CD4-positive, alpha-beta T cell treated with Interleukin-6 at 100 ng/mL for 8 hours (primary cell): ENCODE results near the gene DUSP10.

Source experiments
- DNase-seq: peaks from one replicate; pipeline ENCODE4 v3.0.0-alpha.2; 2020; ENCODE audit warnings: mixed read lengths, low spot score

Gene DUSP10

DNA sequence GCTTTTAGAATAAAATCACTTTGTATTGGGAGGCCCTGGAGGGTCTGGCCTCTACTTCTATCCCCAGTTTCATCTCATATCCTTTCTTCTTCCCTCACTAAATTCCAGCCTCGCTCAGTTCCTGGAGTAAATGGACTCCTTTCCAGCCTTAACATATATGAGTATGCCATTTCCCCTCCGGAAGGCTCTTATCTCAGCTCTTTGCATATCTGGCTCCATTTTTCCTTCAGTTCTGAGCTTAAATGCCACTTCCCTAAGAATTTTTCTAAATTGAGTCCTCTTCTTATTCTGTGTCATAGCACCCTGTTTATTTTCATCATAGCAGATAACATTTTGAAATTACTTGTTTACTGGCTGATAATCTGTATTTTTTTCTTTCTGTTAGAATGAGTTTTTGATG is 20.2 kb upstream of the DUSP10 start:
- no peak for DNase-seq

DNA sequence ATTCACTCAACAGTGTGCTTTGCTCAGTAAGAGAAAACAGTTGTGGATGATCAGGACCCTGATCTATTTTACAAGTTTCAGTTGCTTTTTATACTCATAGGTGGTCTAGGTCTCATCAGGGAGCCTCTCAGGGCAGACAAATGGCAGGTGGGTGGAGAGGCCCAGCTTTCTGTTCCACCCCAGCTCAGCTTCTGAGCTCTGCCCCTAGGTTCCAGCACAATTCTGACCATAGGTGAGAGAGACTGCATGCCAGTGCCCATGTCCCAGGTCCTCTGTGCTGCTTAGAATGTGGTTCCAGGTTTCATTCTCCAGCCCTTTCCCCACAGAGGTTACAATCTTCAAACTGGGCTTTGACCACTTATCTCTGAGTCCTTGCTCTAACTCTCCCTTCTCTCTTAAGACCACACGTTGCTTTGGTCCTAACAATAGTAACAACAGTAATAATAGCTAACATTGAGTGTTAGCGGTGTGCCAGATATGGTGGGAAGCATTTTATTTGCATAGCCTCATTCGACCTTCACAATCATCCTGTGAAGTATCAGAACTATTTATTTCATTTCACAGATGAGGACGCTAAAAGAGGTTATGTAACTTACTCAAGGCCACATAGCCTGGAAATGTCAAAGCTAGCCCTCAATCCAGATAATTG is 19.6 kb upstream of the DUSP10 start:
- DNase-seq = no peak

DNA sequence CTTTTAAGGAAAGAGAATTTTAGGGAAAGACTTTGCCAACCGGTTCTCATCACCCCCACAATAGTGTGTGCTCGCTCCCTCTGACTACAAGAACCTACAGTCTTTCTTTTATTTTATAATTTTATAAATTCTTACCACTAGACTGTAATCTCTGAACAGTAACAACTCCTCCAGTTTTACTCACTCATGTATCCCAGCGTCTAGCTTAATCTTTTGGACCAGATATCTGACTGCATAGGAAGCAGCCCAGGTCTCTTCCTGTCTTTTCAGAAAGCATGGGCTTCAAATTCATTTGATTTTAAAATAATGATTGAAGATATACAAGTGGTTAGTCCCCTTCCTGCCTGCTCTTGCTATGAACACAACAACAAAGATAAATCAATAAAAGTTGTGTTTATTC is 19.0 kb upstream of the DUSP10 start:
- no peak for DNase-seq

DNA sequence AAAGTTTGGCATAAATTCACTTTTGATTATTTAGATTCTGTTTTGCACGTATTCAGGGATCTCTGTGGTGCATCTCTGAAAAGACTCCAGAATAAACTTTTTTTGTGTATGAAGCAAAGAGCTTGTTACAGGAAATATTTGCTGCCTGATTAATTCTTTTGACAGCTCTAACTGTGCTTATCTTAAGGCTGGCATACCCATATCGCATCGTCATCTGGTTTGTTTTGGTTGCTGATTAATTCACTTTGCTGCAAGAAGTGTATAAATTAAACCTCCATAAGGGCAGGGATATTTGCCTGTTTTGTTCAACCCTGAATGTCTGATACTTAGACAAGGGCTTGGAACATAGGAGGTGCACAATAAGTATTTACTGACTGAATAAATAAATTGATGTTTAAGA is 17.5 kb upstream of the DUSP10 start:
- no peak for DNase-seq

DNA sequence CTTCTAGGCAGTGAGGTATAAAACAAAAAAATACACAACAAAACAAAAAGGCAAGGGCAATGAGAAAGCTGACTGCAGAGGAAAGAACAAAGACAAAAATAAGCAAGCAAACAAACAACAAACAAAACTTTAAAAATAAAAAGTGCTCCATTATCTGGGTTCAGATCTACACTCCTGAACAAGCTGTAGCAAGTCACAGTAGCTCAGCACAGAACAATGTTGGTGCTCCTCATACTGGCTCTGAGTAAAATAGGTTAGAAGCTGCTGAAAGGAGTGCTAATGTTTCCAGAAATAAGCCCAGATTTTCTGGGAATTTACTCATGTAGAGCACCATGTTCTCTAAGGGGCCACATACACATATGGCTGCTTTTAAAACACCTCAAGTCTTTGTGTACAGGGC is 16.6 kb upstream of the DUSP10 start:
- no peak for DNase-seq

DNA sequence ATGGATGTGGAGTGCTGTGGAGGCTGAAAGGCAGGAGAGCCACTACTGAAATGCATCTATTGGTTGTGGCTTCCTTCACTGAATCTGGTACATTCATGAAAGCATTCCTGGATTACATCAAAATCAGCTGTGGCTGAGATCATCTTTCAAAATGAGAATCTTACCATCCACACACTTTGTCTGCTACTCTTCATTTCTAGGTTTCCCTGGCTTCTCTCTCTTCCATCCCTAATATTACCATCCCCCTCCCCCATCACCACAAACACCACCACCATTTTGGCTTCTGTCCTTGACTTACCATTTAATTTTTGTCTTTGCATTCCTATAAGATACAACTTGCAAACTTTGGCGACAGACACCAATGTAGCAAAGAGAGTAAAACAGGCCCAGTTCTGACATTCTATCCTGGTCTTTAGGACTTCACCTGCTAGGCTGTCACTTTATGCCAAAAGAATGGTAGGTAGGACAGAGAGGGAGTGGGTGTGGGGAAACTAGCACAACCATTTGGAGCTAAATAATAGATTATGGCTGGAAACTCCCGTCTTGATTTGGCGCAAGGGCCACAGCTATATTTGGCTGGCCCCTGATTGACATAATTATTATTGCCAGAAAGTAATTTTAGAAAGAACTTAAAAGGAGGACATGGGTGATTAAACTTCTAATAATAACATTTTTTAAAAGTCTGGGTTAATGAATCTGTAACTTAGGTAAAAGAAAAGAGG is 15.1 kb upstream of the DUSP10 start:
- DNase-seq = no peak

DNA sequence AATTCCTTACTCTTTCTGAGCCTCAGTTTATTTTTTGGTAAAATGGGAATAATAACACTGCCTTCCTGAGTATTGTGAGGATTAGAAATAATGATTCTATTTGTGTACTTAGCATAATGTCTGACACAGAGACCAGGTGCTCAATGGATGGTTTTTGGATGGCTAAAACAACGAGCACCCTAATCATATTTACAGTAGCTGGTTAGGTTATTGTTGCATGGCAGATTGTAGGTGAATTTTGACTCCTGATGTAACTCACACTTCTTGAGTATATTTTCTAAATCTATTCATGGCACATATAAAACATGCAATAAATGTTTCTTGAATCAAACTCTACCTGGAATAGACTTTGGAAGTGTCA is 11.9 kb upstream of the DUSP10 start:
- no peak for DNase-seq

DNA sequence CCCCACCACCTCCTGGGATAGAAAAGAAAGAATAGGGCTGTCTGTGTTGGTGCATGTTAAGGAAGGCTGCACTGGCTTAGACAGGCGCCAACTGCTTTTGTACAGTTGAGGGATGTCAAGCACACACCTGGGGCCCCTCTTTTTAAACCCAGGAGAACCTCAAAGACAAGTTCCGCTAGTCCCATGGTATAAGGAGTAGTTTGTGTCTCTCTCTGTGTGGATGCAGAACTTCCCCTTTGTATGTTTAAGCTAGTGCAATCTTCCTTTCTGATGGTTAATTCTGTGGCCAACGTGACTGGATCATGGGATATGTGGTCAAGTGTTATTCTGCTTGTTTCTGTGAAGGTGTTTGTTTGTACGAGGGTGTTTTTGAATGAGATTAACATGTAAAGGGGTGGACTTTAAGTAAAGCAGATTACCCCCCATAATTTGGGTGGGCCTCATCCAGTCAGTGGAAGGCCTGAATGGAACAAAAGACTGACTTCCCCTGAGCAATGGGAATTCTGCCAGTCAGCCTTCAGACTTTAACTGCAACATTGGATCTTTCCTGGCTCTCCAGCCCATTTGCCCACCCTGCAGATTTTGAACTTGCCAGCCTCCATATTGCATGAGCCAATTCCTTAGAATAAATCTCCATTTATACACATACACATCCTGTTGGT is 9.5 kb upstream of the DUSP10 start:
- no peak for DNase-seq

DNA sequence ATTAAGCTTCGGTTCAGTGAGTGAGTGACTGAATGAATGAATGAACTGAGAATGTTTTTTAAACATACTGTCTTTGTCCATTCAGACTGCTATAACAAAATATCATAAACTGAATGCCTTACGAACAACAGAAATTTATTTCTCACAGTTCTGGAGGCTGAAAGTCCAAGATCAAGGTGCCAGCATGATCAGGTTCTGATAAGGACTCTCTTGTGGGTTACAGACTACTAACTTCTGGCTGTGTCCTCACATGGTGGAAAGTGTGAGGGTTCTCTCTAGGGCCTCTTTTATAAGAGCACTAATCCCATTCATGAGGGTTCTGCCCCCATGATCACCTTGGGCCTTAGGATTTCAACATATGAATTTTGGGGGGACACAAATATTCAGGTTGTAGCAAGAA is 7.1 kb upstream of the DUSP10 start:
- DNase-seq = no peak

DNA sequence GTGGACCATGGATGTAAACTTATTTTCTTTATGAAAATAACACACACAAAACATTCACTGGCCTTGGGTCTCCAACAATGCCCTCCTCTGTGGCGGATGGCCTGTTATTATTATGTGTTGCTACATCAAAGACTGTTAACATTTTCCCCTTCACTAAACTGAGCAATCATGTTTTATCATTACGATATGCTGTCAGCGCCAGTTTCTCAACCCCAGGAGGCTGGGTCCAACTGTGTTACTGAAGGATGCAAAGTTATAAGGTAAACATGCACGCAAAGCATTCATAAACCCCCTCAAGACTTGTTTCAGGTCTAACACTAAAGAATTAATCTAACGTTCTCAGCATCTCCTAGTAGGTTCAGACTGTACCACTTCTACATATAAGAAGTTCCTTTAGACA is 6.0 kb upstream of the DUSP10 start:
- no peak for DNase-seq

DNA sequence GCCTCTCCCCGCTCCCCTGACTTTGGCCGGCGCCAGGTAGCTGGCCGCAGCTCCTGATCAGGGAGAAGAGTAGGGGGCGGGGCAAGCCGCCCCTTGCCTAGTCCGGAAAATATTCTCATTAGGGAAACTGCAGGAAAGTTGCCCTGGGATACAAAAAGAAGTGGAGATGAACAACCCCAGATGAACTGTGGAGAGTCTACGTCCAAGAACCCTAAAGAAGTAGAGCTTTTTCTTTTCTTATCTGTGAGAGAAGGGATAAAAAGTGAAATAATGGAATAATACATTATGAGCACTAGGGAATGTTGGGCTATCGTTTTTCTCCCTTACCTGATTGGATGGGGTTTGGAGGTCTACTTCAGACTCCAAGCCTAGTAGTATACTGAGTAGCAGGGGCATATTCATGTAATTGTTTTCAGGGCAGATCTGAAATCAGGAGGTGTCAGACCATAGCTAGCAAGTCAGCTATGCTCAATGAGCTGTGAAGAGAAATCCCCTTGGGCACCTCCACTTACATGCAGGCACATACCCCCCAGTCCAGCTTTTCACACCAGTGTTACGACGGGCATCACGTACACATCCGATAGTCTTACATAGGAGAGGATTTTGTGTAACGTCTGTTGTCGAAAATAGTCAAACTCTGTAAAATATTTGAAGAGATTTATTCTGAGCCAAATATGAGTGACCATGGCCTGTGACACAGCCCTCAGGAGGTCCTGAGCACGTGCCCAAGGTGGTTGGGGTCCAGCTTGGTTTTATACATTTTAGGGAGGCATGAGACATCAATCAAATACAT is 1.7 kb upstream of the DUSP10 start:
- no peak for DNase-seq

DNA sequence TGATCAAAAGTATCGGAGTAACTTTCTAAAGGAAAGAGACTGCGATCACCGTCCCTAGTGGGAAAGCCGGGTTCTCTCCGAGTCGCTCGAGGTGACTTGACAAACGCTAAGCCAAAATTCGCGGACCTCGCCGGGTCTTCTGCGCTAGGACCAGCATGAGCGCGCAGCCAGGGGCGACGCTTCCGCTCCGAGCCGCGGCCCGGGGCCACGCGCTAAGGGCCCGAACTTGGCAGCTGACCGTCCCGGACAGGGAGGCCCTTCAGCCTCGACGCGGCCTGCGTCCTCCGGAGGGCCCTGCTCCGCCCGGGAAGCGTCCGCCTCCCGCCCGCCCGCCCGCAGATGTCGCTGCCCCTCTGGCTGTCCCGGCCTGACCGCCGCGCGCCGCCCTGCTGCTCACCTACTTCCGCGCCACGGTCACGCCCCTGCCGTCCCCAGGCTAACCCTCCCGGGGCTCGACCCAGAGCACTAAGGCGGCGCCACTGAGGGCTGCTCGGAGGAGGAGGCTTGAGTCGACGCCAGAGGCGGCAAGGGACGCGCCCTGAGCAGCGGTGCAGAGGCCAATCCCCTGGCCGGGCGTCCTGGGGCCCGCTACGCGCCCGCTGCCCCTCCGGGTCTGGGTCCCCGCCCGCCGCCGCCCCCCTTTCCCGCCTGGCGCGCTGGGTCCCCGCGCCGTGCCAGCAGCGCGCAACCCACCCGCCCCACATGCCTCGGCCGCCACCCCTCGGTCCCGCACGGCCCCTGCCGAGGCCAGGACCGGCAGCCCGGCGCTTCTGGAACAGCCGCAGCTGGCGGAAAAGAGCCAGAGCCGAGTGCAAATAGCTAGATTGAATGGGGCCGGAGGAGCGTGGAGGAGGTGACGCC is 896 bp upstream of the DUSP10 start:
- peak; percentile 74 for DNase-seq

DNA sequence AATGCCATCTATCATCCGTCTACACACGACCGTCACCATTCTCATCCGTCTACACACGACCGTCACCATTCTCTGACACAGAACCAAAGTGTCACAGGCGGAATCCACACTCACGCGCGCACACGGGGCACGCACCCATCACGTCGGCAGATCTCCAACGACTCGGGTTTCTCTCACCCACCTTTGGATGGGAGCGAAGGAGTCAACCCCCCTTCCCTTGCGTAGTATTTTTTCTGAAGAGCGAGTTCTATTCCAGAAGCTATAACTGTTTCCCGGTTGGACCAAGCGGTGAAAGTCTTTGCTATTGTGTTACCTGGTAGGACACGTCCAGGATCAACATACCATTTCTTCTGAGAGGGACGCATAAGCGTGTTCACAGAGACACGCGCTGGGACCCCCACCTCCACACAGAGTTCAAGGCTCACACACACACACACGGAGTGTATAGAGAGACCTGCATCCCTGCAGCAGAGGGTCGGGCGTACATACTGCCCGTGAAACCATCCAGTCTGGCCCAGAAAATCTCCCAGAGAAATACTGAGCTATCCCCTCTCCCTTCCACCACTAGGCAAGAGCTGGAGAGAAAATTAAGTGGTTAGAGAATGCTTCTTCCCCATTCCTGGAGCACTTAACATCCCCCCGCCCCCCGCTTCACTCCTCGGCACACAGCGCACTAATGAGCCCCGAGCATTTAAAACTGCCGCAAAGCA is 741 bp downstream of the DUSP10 start:
- peak; percentile 23 for DNase-seq

DNA sequence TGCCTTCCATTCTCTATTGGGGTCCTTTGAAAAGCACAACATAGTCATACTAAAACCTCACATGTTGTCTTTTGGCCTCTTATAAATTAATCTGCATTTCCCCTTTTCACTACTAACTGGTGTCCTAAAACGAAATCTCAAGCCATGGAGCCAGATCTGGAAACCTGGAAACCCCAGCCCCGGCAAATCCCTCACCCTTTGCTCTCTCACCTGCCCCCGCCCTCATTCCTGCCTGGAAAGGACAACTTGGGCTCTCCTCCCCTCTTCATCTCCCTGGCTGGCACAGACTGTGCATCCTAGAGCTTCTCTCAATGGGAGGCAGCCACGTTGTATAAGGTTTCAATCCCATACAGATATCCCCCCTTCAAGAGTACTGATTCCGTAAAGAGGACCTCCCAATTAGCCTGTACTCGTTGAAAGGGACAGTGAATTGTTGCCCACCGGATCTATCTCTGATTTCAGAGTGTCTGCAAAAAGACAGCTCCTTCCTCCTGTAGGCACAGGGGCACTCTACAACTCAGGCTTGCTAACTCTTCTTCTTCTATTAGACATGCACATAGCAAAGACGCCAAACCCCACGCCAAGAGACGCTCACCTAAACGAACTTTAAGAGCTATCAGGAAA is 1.4 kb downstream of the DUSP10 start:
- DNase-seq = no peak

DNA sequence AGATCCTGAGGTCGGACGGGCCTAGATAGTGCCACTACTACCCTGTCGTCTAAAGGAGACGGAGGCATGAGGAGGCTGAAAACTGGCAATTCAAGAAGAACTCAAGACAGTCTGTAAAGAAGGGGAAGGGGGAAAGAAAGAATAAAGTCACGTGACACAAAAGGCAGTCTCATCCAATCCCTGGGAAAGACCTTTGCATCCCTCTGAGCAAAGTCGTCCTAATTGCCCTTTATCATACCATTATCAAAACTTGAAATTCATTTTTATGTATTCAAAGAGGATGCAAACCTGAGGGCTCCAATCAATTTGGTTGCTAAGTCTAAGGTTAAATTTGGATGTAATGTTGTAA is 2.2 kb downstream of the DUSP10 start:
- DNase-seq = no peak

DNA sequence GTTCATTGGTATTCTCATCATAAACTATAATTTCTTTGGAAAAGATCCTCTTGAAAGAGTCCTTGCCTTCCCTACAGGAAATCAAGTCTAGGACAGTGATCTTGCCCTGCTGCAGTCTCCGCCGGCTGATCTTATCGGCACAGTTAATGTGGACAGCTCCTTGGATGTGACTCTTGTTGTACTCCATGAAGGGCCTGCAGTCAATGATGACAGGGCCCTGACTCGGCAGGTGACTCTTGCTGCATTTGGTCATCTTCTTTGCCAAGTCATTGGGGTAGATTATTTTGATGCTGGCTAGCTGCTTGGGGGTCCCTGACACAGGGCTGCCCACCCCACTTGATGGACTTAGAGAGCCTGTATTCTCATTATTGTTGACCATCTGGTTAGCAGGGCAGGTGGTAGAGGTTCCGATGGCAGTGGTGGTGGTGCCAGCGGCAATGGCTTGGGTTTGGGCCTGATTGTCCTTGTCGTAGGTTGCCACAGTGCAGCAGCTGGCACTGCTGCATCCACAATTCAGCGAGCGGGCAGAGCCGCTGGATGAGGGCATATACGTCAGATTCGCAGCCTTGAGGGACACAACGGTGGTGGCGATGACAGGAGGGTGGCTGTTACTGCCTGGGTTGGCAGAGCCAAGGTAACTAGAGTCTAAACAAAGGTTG is 2.7 kb downstream of the DUSP10 start:
- no peak for DNase-seq

DNA sequence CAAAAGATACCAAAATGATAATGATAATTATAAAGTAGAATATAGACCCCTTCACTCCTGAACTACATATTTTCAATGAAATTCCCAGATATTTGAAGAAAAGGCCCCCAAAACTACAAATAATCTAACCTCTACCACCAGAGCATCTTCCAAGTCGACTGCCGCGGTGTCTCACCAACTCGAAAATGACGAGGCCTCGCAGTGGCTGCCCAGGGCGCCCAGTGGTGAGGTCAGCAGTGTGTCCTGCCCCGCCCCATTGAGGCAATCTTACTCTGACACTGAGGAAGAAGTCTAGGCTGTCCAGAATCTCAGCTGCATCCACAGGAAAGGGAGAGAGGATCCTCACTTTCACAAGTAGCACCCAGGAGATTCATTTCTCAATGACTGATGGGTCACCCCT is 5.2 kb downstream of the DUSP10 start:
- no peak for DNase-seq

DNA sequence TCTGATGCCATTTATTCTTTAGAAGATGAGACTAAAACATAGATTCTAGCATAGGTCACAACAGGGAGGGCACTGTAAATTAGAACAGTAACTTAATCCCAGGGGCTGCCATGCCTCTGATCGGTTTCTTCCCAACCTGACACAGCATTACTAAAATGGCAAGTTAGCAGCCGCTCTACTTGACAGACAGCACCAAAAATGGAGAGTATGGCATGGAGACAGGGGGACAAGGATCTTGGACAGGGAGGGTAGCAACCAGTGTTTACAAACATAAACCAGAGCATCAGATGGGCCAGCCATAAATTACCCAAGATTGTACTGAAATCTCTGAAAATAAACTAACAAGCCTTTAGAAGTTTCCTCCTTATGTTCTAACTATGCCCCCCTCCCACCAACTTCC is 5.9 kb downstream of the DUSP10 start:
- no peak for DNase-seq

DNA sequence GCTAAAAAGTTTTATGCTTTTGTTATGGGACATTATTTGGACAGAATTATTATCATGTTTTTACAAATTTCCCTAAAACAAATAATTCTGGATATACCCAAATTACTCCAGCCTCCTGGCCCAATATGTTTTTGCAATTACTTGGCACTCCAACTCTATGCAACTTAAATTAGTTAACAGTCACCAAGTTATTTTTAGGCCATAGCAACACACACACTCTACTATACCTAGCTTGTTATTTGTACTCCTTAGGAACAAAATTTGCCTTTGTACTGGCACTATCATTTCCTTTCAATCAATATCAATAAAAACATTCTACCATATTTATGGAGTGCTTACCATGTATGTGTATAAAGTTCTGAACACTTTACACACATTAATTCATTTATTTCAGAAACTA is 7.7 kb downstream of the DUSP10 start:
- DNase-seq = no peak

DNA sequence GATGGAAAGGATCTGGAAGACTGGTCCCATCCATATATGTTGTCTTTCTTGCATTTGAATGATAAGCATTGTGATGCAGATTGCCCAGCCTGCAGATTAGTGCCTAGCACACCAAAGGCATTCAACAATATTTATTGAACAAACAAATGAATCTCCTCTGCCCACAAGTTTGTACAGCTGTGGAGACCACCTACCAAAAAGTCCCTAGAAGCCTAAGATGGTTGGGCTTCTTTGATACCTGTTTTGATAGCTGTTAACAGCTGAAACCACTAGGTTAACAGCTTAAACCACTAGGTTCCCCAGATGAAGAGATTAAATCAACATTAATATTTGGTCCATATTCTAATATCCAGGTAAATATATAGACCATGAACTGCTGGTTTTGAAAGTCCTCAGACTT is 9.8 kb downstream of the DUSP10 start:
- DNase-seq = no peak
